Activated naive CD8-positive, alpha-beta T cell treated with anti-CD3 and anti-CD28 coated beads for 36 hours (primary cell): ENCODE measurements around the gene KLK15. TPM values are rescaled to one million over a fixed set of nuclear protein-coding genes. Genes with fewer than 3 reads are reported as not detected.
"Not testable (repeated sequence)": the region's sequence is repeated elsewhere in the genome, so short reads cannot be mapped to it uniquely, and the experiment has no call there.

Experiments
- DNase-seq: peaks from one replicate; pipeline ENCODE4 v3.0.0; 2021
- H3K27ac Mint-ChIP-seq: one replicate; pipeline ENCODE4 v1.8.0; 2022; ENCODE audit warnings: mild to moderate bottlenecking, moderate library complexity, mixed read lengths
- H3K27me3 Mint-ChIP-seq: one replicate; pipeline ENCODE4 v1.8.0; 2022; ENCODE audit warnings: mild to moderate bottlenecking, mixed read lengths
- H3K36me3 Mint-ChIP-seq: one replicate; pipeline ENCODE4 v1.8.0; 2021; ENCODE audit warnings: mild to moderate bottlenecking, mixed read lengths
- H3K4me1 Mint-ChIP-seq: one replicate; pipeline ENCODE4 v1.8.0; 2021; ENCODE audit warnings: mixed read lengths
- H3K4me3 Mint-ChIP-seq: one replicate; pipeline ENCODE4 v1.8.0; 2022; ENCODE audit warnings: mild to moderate bottlenecking, moderate library complexity, mixed read lengths
- H3K9me3 Mint-ChIP-seq: one replicate; pipeline ENCODE4 v1.8.0; 2022; ENCODE audit warnings: mixed read lengths
- total RNA-seq, 2 experiments: library from RNA; stranded (reverse); gene quantifications; one replicate each; pipeline ENCODE4 v1.2.3, GENCODE V29; 2021

Gene KLK15
- total RNA-seq, 2 experiments from 2014 or later, result not detected

- Mint-ChIP-seq H3K9me3 (peaks cover 3% of the 10 kb centered on the region), H3K27me3 (peaks cover 90% of the 10 kb centered on the region), H3K4me1 (peaks cover 38% of the 10 kb centered on the region), H3K36me3 (peaks cover 2% of the 10 kb centered on the region), H3K27ac (no peak overlapping the region), H3K4me3 (no peak overlapping the region)
- DNase-seq, result no peak
Observed at GRCh38 chr19:50819636-50820035, 13.7 kb downstream of the KLK15 start.

GRCh38 chr19:50818859-50819472 lies 14.4 kb downstream of the KLK15 start:
- H3K4me3 Mint-ChIP-seq, result no peak overlapping the region
- peaks cover 38% of the 10 kb centered on the region for H3K4me1 Mint-ChIP-seq
- no peak overlapping the region for H3K27ac Mint-ChIP-seq
- peaks cover 2% of the 10 kb centered on the region for H3K36me3 Mint-ChIP-seq
- H3K9me3 Mint-ChIP-seq, result peaks cover 3% of the 10 kb centered on the region
- DNase-seq, result no peak
- peaks cover 90% of the 10 kb centered on the region for H3K27me3 Mint-ChIP-seq

- H3K4me1 Mint-ChIP-seq, result peaks cover 38% of the 10 kb centered on the region
- H3K36me3 Mint-ChIP-seq, result peaks cover 2% of the 10 kb centered on the region
- peak; percentile 62 for DNase-seq
- H3K4me3 Mint-ChIP-seq, result peak overlapping the region; percentile 70
- no peak overlapping the region for H3K27ac Mint-ChIP-seq
- peaks cover 3% of the 10 kb centered on the region for H3K9me3 Mint-ChIP-seq
- peaks cover 87% of the 10 kb centered on the region for H3K27me3 Mint-ChIP-seq
Observed at GRCh38 chr19:50817941-50818858, 15.2 kb downstream of the KLK15 start.

- H3K27ac Mint-ChIP-seq, result no peak overlapping the region
- H3K9me3 Mint-ChIP-seq, result peaks cover 3% of the 10 kb centered on the region
- no peak overlapping the region for H3K4me3 Mint-ChIP-seq
- peaks cover 64% of the 10 kb centered on the region for H3K27me3 Mint-ChIP-seq
- DNase-seq, result no peak
- H3K4me1 Mint-ChIP-seq, result peaks cover 31% of the 10 kb centered on the region
- H3K36me3 Mint-ChIP-seq, result peaks cover 2% of the 10 kb centered on the region
Observed at GRCh38 chr19:50815439-50815838, 17.9 kb downstream of the KLK15 start.

GRCh38 chr19:50814883-50815282 lies 18.5 kb downstream of the KLK15 start:
- peaks cover 2% of the 10 kb centered on the region for H3K36me3 Mint-ChIP-seq
- peaks cover 26% of the 10 kb centered on the region for H3K4me1 Mint-ChIP-seq
- DNase-seq, result no peak
- H3K9me3 Mint-ChIP-seq, result peaks cover 3% of the 10 kb centered on the region
- no peak overlapping the region for H3K27ac Mint-ChIP-seq
- peaks cover 59% of the 10 kb centered on the region for H3K27me3 Mint-ChIP-seq
- no peak overlapping the region for H3K4me3 Mint-ChIP-seq

DNA sequence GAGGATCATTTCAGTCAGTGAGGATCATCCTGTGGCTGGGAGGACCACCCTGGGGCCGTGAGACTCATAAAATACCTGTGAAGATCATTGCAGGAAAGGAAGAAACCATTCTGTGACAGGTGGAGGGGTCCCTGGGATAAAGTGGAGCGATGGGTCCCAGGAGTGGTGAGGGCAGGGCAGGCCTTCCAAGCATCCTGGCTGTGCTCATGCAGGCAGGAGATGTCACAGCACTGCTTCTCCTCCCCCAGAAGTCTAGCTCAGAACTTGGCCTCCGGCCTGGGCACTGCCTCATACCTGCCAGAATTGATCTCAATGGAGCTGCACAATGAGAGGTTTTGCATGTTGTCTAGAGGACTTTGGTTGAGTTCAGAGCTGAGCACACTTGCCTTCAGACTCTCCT lies 20.9 kb downstream of the KLK15 start:
- no peak for DNase-seq
- H3K9me3 Mint-ChIP-seq, result peaks cover 3% of the 10 kb centered on the region
- peaks cover 38% of the 10 kb centered on the region for H3K27me3 Mint-ChIP-seq
- H3K4me3 Mint-ChIP-seq, result no peak overlapping the region
- no peak overlapping the region for H3K27ac Mint-ChIP-seq
- H3K4me1 Mint-ChIP-seq, result peaks cover 11% of the 10 kb centered on the region
- peaks cover 1% of the 10 kb centered on the region for H3K36me3 Mint-ChIP-seq

DNA sequence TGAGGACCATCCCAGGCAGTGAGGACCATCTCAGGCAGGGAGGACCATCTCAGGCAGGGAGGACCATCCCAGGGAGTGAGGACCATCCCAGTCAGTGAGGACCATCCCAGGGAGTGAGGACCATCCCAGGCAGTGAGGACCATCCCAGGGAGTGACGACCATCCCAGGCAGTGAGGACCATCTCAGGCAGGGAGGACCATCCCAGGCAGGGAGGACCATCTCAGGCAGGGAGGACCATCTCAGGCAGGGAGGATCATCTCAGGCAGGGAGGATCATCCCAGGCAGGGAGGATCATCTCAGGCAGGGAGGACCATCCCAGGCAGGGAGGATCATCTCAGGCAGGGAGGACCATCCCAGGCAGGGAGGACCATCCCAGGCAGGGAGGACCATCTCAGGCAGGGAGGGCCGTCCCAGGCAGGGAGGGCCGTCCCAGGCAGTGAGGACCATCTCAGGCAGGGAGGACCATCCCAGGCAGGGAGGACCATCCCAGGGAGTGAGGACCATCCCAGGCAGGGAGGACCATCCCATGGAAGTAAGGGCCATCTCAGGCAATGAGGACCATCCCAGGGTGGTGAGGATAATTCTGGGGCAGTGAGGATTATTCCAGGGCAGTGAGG lies 21.6 kb downstream of the KLK15 start:
- not testable (repeated sequence) for H3K9me3 Mint-ChIP-seq, H3K4me3 Mint-ChIP-seq, H3K4me1 Mint-ChIP-seq, DNase-seq, H3K36me3 Mint-ChIP-seq, H3K27ac Mint-ChIP-seq
- H3K27me3 Mint-ChIP-seq, result peaks cover 31% of the 10 kb centered on the region

DNA sequence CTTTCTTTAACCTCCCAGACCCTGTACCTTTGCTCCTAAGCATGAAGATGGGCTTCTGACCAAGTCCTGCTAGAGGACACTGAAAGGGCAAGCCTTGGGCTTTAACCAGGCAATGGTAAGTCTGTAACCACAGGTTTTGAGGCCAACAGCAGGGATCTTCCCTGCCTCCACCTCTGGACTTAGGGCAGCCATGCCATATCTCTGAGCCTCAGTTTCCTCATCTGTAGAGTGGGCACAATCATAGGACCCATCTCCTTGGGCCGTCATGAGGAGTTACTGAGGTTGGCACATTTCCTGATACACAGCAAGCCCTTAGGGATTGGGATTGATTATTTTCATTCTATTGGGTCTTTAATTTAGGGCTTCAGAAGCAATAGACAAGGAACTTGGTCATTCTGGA lies 24.5 kb downstream of the KLK15 start:
- Mint-ChIP-seq H3K36me3 (peaks cover 8% of the 10 kb centered on the region), H3K4me1 (peaks cover 10% of the 10 kb centered on the region), H3K9me3 (no peaks in the 10 kb centered on the region), H3K27ac (no peak overlapping the region), H3K4me3 (no peak overlapping the region), H3K27me3 (peaks cover 8% of the 10 kb centered on the region)
- DNase-seq, result no peak

- H3K36me3 Mint-ChIP-seq, result peaks cover 48% of the 10 kb centered on the region
- peak overlapping the region; percentile 98 for H3K27ac Mint-ChIP-seq
- H3K4me1 Mint-ChIP-seq, result peaks cover 36% of the 10 kb centered on the region
- no peaks in the 10 kb centered on the region for H3K9me3 Mint-ChIP-seq
- peaks cover 3% of the 10 kb centered on the region for H3K27me3 Mint-ChIP-seq
- DNase-seq, result peak; percentile 99
- H3K4me3 Mint-ChIP-seq, result peak overlapping the region; percentile 92
Observed at GRCh38 chr19:50804420-50805272, 28.7 kb downstream of the KLK15 start.

- Mint-ChIP-seq H3K4me1 (peaks cover 36% of the 10 kb centered on the region), H3K36me3 (peaks cover 51% of the 10 kb centered on the region), H3K27me3 (peaks cover 3% of the 10 kb centered on the region), H3K9me3 (no peaks in the 10 kb centered on the region), H3K27ac (peak overlapping the region; percentile 98), H3K4me3 (peak overlapping the region; percentile 92)
- DNase-seq, result peak; percentile 52
Observed at GRCh38 chr19:50803633-50804419, 29.5 kb downstream of the KLK15 start.

DNA sequence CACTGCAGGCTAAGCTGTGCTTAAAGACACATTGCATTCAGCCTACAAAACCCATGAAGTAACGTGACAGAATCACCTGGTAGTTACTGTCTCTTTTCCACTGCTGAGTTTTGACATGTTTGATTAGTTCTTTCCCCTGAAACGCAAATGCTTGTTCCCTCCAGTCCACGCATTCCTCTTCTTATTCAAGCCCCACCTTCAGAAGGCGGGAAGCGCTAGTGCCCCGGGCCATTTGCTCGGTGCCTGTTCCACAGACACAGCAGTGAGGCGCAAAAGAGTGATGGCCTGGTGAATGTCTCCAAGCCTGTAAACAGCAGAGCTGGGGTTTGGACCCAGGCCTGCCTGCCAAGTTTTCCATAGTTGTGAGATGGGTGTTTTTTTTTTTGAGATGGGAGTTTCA lies 32.3 kb downstream of the KLK15 start:
- Mint-ChIP-seq H3K36me3 (peaks cover 57% of the 10 kb centered on the region), H3K27ac (peak overlapping the region; percentile 62)

DNA sequence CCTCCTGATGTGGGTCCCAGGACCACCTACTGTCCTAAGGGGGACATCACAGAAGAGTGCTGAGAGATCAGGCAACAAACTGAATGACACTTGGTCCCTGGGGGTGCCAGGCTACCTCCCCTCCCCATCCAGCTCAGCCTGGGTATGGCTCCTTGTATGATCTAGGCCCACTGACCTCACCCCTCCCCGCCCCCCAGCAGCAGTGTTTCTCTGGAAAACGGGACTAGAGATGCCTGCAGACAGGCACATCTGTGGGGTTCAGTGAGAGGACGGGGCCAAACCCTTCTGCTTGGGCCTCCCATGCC lies 33.9 kb downstream of the KLK15 start:
- Mint-ChIP-seq H3K36me3 (peaks cover 58% of the 10 kb centered on the region), H3K4me3 (no peak overlapping the region), H3K4me1 (peaks cover 30% of the 10 kb centered on the region), H3K27me3 (peaks cover 7% of the 10 kb centered on the region), H3K9me3 (no peaks in the 10 kb centered on the region), H3K27ac (no peak overlapping the region)
- DNase-seq, result no peak

More for the DNA sequence above, 32.3 kb downstream of the KLK15 start:
- no peak for DNase-seq
- Mint-ChIP-seq H3K4me1 (peaks cover 35% of the 10 kb centered on the region), H3K27me3 (peaks cover 3% of the 10 kb centered on the region), H3K9me3 (no peaks in the 10 kb centered on the region), H3K4me3 (peak overlapping the region; percentile 92)

GRCh38 chr19:50798659-50799546 lies 34.5 kb downstream of the KLK15 start:
- peaks cover 34% of the 10 kb centered on the region for H3K4me1 Mint-ChIP-seq
- no peak overlapping the region for H3K27ac Mint-ChIP-seq
- H3K4me3 Mint-ChIP-seq, result no peak overlapping the region
- peaks cover 54% of the 10 kb centered on the region for H3K36me3 Mint-ChIP-seq
- peaks cover 4% of the 10 kb centered on the region for H3K27me3 Mint-ChIP-seq
- no peaks in the 10 kb centered on the region for H3K9me3 Mint-ChIP-seq
- no peak for DNase-seq
